Measurements from ENCODE around the gene ZPBP.

ZPBP gene

GRCh38 chr7:49937608-49938007 lies 155.4 kb downstream of the ZPBP start:
- Histone ChIP-seq H3K27ac (replicated peaks) (no peak overlapping the region), H3K4me3 (replicated peaks; ENCODE audit: insufficient read depth, low read length) (no peak overlapping the region), H3K27me3 (ENCODE audit: insufficient read depth, poor library complexity, severe bottlenecking) (no peaks in the 10 kb centered on the region)
- TF ChIP-seq, protein P1, sequence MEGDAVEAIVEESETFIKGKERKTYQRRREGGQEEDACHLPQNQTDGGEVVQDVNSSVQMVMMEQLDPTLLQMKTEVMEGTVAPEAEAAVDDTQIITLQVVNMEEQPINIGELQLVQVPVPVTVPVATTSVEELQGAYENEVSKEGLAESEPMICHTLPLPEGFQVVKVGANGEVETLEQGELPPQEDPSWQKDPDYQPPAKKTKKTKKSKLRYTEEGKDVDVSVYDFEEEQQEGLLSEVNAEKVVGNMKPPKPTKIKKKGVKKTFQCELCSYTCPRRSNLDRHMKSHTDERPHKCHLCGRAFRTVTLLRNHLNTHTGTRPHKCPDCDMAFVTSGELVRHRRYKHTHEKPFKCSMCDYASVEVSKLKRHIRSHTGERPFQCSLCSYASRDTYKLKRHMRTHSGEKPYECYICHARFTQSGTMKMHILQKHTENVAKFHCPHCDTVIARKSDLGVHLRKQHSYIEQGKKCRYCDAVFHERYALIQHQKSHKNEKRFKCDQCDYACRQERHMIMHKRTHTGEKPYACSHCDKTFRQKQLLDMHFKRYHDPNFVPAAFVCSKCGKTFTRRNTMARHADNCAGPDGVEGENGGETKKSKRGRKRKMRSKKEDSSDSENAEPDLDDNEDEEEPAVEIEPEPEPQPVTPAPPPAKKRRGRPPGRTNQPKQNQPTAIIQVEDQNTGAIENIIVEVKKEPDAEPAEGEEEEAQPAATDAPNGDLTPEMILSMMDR (IDR thresholded peaks at IDR 0.05; ENCODE audit: insufficient read depth, low read length) = no peak
- TF ChIP-seq POLR2AphosphoS5 (IDR thresholded peaks at IDR 0.05; ENCODE audit: low read depth) (no peak), GABPA (IDR thresholded peaks at IDR 0.05; ENCODE audit: low read depth) (no peak), SPI1 (IDR thresholded peaks at IDR 0.05; ENCODE audit: borderline replicate concordance, low read depth) (no peak), REST (IDR thresholded peaks at IDR 0.05; ENCODE audit: insufficient replicate concordance, low read depth) (no peak)
- no peak for DNase-seq (ENCODE audit: low read depth in 1 of 2, low spot score in 1 of 2)

DNA sequence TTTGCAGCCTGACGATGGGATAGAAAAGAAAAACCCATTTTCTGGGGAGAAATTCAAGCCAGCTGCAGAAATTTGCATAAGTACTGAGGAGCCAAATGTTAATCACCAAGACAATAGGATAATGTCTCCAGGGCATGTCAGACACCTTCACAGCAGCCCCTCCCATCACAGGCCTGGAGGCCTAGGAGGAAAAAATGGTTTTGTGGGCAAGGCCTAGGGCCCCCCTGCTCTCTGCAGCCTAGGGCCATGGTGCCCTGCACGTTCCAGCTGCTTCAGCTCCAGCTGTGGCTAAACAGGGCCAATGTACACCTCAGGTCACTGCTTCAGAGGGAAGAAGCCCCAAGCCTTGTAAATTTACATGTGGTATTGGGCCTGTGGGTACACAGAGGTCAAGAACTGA lies 161.4 kb downstream of the ZPBP start:
- no peak for DNase-seq (ENCODE audit: low read depth in 1 of 2, low spot score in 1 of 2)
- TF ChIP-seq SPI1 (IDR thresholded peaks at IDR 0.05; ENCODE audit: borderline replicate concordance, low read depth) (no peak), REST (IDR thresholded peaks at IDR 0.05; ENCODE audit: insufficient replicate concordance, low read depth) (no peak), GABPA (IDR thresholded peaks at IDR 0.05; ENCODE audit: low read depth) (no peak), POLR2AphosphoS5 (IDR thresholded peaks at IDR 0.05; ENCODE audit: low read depth) (no peak)
- TF ChIP-seq, protein P1 (IDR thresholded peaks at IDR 0.05; ENCODE audit: insufficient read depth, low read length) = no peak
- no peaks in the 10 kb centered on the region for H3K27me3 ChIP-seq (ENCODE audit: insufficient read depth, poor library complexity, severe bottlenecking)
- no peak overlapping the region for H3K4me3 ChIP-seq (replicated peaks; ENCODE audit: insufficient read depth, low read length)
- no peak overlapping the region for H3K27ac ChIP-seq (replicated peaks)

- no peak overlapping the region for H3K4me3 ChIP-seq (replicated peaks; ENCODE audit: insufficient read depth, low read length)
- no peaks in the 10 kb centered on the region for H3K27me3 ChIP-seq (ENCODE audit: insufficient read depth, poor library complexity, severe bottlenecking)
- no peak for TF ChIP-seq REST (IDR thresholded peaks at IDR 0.05; ENCODE audit: insufficient replicate concordance, low read depth)
- TF ChIP-seq SPI1 (IDR thresholded peaks at IDR 0.05; ENCODE audit: borderline replicate concordance, low read depth) = no peak
- TF ChIP-seq, protein P1 (IDR thresholded peaks at IDR 0.05; ENCODE audit: insufficient read depth, low read length) = no peak
- no peak for TF ChIP-seq POLR2AphosphoS5 (IDR thresholded peaks at IDR 0.05; ENCODE audit: low read depth)
- TF ChIP-seq GABPA (IDR thresholded peaks at IDR 0.05; ENCODE audit: low read depth) = no peak
- H3K27ac ChIP-seq (replicated peaks) = no peak overlapping the region
- DNase-seq (ENCODE audit: low read depth in 1 of 2, low spot score in 1 of 2) = no peak
Measured at GRCh38 chr7:49928787-49929186, 164.3 kb downstream of the ZPBP start.

Data from HL-60 (cell line).